ENCODE data around the gene LEMD2.

LEMD2 gene

GRCh38 chr6:33784787-33785186 is 4.1 kb downstream of the LEMD2 start:
- H3K4me3 ChIP-seq (ENCODE audit: low read depth, low read length): no peak overlapping the region
- no peak for TF ChIP-seq CTCF (IDR thresholded peaks at IDR 0.05; ENCODE audit: low read depth, low read length)

- no peak overlapping the region for H3K4me3 ChIP-seq (ENCODE audit: low read depth, low read length)
- no peak for TF ChIP-seq CTCF (IDR thresholded peaks at IDR 0.05; ENCODE audit: low read depth, low read length)
Observed at GRCh38 chr6:33783781-33784520, 5.0 kb downstream of the LEMD2 start.

GRCh38 chr6:33782561-33782960 is 6.4 kb downstream of the LEMD2 start:
- TF ChIP-seq CTCF (IDR thresholded peaks at IDR 0.05; ENCODE audit: low read depth, low read length): no peak

GRCh38 chr6:33781131-33781975 is 7.6 kb downstream of the LEMD2 start:
- no peak overlapping the region for H3K4me3 ChIP-seq (ENCODE audit: low read depth, low read length)
- no peak for TF ChIP-seq CTCF (IDR thresholded peaks at IDR 0.05; ENCODE audit: low read depth, low read length)

More at GRCh38 chr6:33782561-33782960, 6.4 kb downstream of the LEMD2 start:
- no peak overlapping the region for H3K4me3 ChIP-seq (ENCODE audit: low read depth, low read length)

GRCh38 chr6:33779895-33780294 is 9.0 kb downstream of the LEMD2 start:
- TF ChIP-seq CTCF (IDR thresholded peaks at IDR 0.05; ENCODE audit: low read depth, low read length): no peak
- no peak overlapping the region for H3K4me3 ChIP-seq (ENCODE audit: low read depth, low read length)

GRCh38 chr6:33779290-33779689 is 9.6 kb downstream of the LEMD2 start:
- no peak overlapping the region for H3K4me3 ChIP-seq (ENCODE audit: low read depth, low read length)
- TF ChIP-seq CTCF (IDR thresholded peaks at IDR 0.05; ENCODE audit: low read depth, low read length): no peak

Data from WI38 (cell line).